GM12873 (cell line): ENCODE measurements around the gene CCDC61.

Experiments used
- TF ChIP-seq, protein P1 (sequence below): IDR thresholded peaks from 2 replicates; pipeline ENCODE4 v1.5.1; 2012; ENCODE audit warnings: low read depth, mild to moderate bottlenecking, moderate library complexity, low read length, control low read depth; ENCODE audit not compliant: insufficient read depth; ENCODE audit errors: missing control alignments

The CCDC61 gene

DNA sequence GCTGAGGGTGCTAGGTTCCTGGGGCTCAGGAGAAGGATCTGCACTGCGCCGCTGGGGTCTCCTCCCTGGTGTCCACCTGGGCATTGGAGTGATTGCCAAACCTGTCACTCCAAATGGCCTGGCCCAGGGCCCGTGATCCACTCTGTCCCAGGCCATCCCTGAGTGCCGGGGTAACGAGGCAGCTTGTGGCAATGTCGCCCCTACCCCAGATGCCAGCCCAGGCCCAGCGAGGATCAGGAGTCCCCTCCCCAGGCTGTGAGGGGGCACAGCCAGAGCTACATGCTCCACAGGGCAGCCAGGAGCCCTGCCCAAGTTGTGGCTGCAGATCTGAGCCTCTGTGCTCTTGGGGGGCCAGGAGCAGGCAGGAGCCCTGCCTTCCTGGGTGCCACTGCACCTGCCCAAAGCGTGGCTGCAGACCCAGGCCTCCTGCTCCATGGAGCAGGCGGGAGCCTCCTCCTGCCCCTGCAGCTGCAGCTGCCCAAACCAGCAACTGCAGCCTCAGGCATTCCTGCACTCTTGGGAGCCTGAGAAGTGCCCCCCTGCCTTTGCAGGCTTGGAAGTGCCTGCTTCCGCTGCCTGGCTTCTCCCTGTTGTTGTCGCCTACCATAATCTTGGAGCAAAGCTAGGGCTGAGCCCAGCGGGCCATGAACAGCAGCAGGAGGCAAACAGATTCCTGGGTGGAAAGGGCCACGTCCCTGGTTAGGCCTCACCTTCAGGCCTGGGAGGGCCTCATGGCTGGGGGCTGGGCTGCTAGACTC is 40.9 kb downstream of the CCDC61 start:
- TF ChIP-seq, protein P1, sequence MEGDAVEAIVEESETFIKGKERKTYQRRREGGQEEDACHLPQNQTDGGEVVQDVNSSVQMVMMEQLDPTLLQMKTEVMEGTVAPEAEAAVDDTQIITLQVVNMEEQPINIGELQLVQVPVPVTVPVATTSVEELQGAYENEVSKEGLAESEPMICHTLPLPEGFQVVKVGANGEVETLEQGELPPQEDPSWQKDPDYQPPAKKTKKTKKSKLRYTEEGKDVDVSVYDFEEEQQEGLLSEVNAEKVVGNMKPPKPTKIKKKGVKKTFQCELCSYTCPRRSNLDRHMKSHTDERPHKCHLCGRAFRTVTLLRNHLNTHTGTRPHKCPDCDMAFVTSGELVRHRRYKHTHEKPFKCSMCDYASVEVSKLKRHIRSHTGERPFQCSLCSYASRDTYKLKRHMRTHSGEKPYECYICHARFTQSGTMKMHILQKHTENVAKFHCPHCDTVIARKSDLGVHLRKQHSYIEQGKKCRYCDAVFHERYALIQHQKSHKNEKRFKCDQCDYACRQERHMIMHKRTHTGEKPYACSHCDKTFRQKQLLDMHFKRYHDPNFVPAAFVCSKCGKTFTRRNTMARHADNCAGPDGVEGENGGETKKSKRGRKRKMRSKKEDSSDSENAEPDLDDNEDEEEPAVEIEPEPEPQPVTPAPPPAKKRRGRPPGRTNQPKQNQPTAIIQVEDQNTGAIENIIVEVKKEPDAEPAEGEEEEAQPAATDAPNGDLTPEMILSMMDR = no peak

DNA sequence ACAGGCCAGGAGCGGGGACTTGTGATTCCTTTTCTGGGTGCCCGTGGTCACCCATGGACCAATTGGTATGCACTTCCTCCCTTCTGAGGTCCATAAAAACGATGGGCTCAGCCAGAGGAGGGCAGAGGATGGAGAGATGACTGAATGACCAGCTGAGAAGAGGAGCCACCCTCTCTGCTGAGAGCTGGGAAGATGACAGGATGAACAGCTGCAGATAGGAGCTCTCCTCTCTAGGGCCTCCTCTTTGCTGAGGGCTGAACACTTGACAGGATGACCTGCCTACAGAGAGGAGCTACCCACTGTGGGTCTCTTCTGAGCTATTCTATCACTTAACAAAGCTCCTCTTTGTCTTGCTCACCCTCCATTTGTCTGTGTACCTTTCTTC is 41.5 kb downstream of the CCDC61 start:
- TF ChIP-seq, protein P1 = no peak

DNA sequence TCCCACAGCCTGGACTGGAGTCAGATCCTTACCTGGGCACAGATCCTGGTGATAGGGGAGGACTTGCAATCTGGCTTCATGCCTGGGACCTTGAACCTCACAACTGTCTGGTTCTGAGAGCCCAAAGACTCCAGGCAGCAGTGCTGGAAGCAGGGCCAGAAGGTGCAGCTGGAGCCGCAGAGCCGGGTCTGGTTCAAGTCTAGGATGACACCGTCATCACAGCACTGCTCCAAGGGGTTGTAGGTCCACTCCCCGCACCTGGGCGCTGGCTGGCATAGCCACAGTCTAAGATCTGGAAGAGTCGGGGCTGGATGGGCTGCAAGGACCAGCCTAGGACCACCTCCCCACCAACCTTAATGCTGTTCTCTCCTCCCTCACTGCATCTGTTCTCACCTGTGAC is 44.9 kb downstream of the CCDC61 start:
- TF ChIP-seq, protein P1 = no peak

DNA sequence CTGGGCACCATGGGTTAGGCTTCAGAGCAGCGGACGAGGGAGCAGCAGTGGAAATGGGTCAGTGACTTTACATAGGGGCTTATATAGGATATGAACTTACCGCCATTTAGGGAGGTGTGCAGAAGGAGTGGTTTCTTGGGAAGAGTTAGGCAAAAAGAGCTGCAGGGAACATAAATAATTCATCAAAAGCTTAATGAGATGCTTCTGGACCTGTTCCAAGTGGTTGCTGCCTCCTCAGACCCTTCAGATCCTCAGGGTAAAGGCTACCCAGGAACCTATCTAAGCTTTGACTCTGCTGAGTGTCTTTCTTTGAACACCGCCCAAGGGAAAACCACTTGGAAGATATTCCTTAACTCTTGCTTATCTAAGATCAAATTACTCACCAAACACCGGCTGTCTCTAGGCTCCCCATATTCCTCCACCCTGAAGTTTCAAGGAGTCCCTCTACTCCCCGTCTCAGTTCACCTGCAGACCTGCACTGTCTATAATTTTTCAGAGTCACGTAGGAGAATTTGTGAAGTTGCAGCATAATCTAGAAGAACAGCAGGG is 45.8 kb downstream of the CCDC61 start, which contains the start of gene IGFL4:
Gene IGFL4 (minus strand): TSS at position 51 of the 549 bp plus-strand sequence. CDS start 40 bp downstream, at position 11.
- TF ChIP-seq, protein P1 = no peak

DNA sequence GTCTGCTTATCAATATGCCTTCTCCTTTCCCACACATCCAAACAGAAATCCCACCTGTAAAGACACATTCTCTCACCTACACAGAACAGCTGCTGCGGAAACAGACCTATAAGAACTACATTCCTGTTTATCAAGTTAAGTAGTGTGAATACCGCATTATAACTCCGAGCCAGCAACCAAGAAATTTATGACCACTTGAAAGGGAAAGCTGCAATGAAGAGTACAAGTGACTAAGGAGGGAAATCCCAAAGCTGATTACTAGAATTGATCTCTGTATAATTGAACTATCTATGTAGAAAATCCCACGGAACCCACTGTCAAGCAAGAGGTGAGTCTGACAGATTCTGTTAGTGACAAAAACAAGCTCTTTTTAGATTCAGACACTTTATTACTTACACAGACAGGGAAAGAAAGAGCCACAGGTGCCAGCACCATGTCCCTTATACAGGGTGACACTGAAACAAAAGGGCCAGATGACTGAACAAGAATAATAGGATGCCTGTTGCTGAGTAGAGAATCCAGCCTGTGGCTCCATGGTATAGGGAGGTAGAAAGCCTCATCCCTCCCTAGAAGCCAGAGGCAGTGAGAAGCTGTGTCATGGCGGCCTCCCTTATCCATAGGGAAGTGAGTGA is 47.1 kb downstream of the CCDC61 start:
- TF ChIP-seq, protein P1 = no peak

DNA sequence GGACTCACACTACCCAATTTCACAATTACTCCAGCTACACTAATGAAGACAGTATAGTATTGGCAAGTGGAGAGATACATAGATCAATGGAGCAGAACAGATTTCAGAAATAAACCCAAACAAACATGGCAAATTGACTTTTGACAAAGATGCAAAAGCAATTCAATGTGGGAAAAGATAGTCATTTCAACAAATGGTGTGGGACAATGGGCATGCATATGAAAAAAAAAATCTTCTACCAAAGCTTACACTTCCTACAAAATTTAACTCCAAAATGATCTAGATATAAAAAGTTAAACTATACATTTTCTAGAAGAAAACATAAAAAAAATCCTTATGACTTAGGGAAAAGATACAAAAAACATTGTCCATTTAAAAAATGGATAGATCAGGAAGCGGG is 48.3 kb downstream of the CCDC61 start:
- TF ChIP-seq, protein P1 = no peak

DNA sequence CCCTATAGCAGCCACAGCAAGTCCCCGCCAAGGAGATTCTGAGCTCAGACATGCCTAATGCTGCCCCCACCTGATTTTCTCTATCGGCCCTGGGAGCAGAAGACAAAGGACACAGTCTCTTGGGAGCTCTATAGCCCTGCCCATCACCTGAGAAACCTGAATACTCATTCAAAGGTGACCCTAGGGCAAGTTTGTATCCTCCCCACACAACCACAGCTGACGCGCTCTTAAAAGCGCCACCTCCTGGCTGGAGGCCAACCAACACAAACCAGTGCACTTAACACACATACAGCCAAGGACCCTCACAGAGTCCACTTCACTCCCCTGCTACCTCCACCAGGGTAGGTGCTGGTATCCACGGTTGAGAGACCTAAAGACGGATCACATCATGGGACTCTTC is 54.3 kb downstream of the CCDC61 start:
- TF ChIP-seq, protein P1 = peak; percentile 52
